Activated CD4-positive, CD25-positive, alpha-beta regulatory T cell treated with anti-CD3 and anti-CD28 coated beads, Interleukin-2, amount 50 U/mL, for 16 hours (primary cell): ENCODE measurements around the gene CAMKMT.

Experiments
- DNase-seq: peaks from one replicate; pipeline ENCODE4 v3.0.0-alpha.2; 2020; ENCODE audit warnings: low read depth, low spot score

CAMKMT gene

GRCh38 chr2:44689516-44689915 is 327.8 kb downstream of the CAMKMT start:
- no peak for DNase-seq

- DNase-seq, result no peak
Observed at GRCh38 chr2:44691174-44691785, 329.5 kb downstream of the CAMKMT start.

- no peak for DNase-seq
Observed at GRCh38 chr2:44692821-44693220, 331.1 kb downstream of the CAMKMT start.

- DNase-seq, result no peak
Observed at GRCh38 chr2:44700824-44701223, 339.1 kb downstream of the CAMKMT start.

GRCh38 chr2:44705356-44705755 is 343.6 kb downstream of the CAMKMT start:
- DNase-seq, result no peak

GRCh38 chr2:44705876-44706480 is 344.2 kb downstream of the CAMKMT start:
- no peak for DNase-seq

GRCh38 chr2:44706681-44707553 is 345.2 kb downstream of the CAMKMT start:
- DNase-seq, result no peak

GRCh38 chr2:44707945-44708660 is 346.4 kb downstream of the CAMKMT start:
- no peak for DNase-seq

- DNase-seq, result no peak
Observed at GRCh38 chr2:44708661-44709000, 346.9 kb downstream of the CAMKMT start.

- no peak for DNase-seq
Observed at GRCh38 chr2:44713170-44713569, 351.4 kb downstream of the CAMKMT start.

- no peak for DNase-seq
Observed at GRCh38 chr2:44715671-44716081, 353.9 kb downstream of the CAMKMT start.

- no peak for DNase-seq
Observed at GRCh38 chr2:44716131-44716530, 354.4 kb downstream of the CAMKMT start.

- no peak for DNase-seq
Observed at GRCh38 chr2:44718431-44718830, 356.7 kb downstream of the CAMKMT start.

GRCh38 chr2:44719562-44719961 is 357.8 kb downstream of the CAMKMT start:
- DNase-seq, result no peak

GRCh38 chr2:44722026-44722625 is 360.4 kb downstream of the CAMKMT start:
- DNase-seq, result no peak

GRCh38 chr2:44723921-44724320 is 362.2 kb downstream of the CAMKMT start:
- DNase-seq, result no peak

GRCh38 chr2:44730593-44730992 is 368.8 kb downstream of the CAMKMT start:
- DNase-seq, result no peak

- no peak for DNase-seq
Observed at GRCh38 chr2:44731505-44731904, 369.8 kb downstream of the CAMKMT start.

GRCh38 chr2:44736270-44736942 is 374.7 kb downstream of the CAMKMT start:
- no peak for DNase-seq

- no peak for DNase-seq
Observed at GRCh38 chr2:44740678-44741077, 378.9 kb downstream of the CAMKMT start.

- no peak for DNase-seq
Observed at GRCh38 chr2:44741507-44741906, 379.8 kb downstream of the CAMKMT start.
